Right ventricle myocardium inferior (tissue), 1 donor: ENCODE results near the gene CDH23. TPM values are rescaled to one million over a fixed set of nuclear protein-coding genes. Genes with fewer than 3 reads are reported as not detected.

Experiments used
- ATAC-seq: fragments of 200-7000 bp; cut with Tn5 transposase; one replicate; pipeline ENCODE4 v1.9.1; 2020; ENCODE audit warnings: mild to moderate bottlenecking, moderate library complexity
- DNase-seq: peaks from one replicate; pipeline ENCODE4 v3.0.0; 2021; ENCODE audit errors: missing footprints
- intact Hi-C: fragments of 100-400 bp; cut with DNase I; formaldehyde crosslinking; loops from one replicate; pipeline ENCODE4 v1.11.0; 2022
- total RNA-seq: library from RNA; stranded (reverse); fragmentation: NEBNext Ultra II Directional; extraction: Animal tissue kit (Norgen Biotek cat#: 25700); gene quantifications from one replicate; pipeline ENCODE4 v1.2.1, GENCODE V29; 2021
- donor health status: DM: no; HTN: yes; CAD: no; lungs with severe emphysema.

CDH23 gene
- total RNA-seq, 1 donor from 2014 or later, result 4.8 TPM

DNA sequence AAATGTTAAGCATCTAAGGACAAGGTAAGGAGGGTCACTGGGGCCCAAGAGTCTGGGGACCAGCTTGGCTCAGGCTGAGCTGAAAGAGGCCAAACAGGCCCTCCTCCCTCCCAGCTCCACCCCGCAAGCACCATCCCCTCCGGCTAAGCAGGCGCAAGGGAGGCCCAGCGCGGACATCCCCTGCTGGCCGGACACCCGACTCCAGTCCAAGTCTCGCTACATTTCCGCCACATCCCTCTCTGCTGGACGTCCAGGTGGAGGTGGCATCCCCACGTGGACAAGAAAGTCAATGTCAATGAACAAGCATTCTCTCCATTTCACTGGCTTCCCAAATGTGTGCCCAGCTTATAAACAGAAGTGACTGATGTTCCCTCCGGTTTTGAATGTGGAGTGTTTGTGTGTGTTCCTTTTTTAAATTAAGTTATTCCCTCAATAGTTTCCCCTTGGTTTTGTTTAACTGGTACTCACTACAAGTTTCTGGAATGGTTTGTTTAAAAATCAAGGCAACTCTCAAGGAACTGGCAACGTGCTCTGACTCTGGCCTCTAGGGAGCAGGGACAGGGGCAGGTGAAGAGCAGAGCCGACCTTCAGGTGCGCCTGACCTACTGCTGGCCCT is 418.9 kb downstream of the CDH23 start:
- intact Hi-C loops, result no loop called here
- DNase-seq, result no peak

GRCh38 chr10:71816421-71816851 is 419.7 kb downstream of the CDH23 start:
- intact Hi-C loops, result no loop called here
- DNase-seq (no peak), ATAC-seq (no peak)

More for the DNA sequence above, 418.9 kb downstream of the CDH23 start:
- ATAC-seq, result no peak

DNA sequence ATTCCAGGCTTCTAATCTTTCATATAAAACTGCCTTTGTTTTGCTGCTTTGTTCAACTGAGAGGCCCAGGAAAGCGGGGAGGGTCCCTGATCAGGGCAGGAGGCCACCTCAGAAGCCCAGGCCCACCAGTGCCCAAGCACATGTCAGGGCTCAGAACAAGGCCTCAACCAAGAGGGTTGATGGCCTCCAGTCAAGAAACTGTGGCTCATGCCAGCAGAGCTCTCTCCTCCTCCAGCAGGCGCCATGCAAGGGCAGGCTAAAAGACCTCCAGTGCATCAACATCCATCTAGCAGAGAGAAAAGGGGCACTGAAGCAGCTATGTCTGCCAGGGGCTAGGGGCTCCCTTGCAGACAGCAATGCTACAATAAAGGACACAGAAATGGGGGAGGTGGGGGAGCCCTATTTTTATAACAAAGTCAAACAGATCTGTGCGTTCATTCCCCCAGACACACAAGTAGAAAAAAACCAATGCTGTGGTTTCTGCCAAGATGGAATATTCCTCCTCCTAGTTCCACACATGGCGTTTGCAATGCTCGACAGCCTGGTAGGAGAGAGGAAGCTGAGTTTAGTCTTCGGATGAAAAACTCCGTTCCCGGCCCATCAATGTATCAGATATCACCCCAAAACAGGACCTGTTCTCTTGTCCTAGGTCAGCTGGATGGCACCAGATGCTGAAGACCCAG is 420.4 kb downstream of the CDH23 start:
- intact Hi-C loops, result no loop called here
- no peak for DNase-seq
- no peak for ATAC-seq

DNA sequence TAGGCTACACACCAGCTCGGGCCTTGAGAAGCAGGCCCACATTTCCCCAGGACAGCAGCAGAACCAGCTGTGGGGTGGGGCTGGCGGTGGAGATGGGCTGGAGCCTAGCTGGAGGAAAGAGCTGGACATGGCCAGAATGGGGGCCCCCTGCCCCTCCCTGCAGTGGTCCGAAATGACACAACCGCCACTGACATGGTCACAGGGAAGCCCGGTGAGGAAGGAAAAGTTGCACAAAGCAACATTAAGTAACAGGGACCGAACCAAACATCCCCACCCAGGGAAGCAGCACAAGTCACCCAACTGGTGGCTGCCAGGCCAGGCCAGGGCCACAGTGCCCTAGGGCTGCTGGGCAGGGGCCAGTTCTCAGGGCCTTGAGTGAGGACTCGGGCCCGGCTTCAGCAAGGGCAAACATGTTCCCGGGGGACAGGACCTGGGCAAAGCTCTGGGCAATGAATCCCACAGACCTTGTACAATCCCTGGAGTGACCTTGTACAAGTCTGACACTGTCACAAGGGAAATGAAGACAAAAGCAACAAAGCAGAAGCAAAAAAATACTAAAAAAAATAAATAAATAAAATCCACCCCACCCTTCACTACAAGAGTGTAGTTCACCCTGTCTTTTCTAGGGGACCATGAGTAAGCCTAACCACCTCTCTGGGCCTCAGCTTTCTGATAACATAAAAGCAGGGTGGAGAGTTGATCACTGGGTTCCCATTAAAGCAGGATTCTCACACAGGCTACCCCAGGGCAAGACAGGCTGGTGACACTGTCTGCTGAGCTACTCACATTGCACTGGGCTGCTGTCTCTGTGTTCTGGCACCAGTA is 421.3 kb downstream of the CDH23 start:
- ATAC-seq (peak; percentile 77), DNase-seq (peak; percentile 89)
- intact Hi-C loops, result no loop called here

DNA sequence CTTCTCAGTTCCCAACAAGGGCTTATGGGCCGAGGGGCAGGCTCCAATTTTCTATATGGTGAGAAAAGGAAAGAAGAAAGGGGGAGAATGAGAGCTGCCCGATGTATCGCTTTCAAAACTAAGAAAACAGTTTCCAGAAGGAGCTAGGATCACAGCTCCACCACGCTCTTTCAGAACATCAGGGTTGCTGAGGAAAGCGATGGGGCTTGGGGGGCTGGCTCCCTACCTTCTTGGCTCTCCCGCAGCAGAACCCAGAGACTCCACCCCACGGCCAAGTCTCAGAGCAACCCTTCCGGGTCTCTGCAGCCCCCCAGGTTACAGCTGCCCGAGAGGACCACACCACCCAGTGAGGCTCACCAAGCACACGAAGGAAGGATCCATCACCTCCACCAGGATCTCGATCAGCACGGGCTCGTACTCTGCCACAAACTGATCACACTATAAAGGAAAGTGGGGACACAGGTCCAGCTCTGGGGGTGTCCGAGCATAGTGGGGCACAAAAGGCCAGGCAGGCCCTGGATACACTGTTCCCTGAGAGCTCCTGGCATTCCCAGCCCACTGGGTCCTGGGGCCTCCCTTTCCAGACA is 422.0 kb downstream of the CDH23 start:
- intact Hi-C loops, result no loop called here
- DNase-seq, result no peak
- no peak for ATAC-seq

GRCh38 chr10:71819441-71819861 is 422.7 kb downstream of the CDH23 start:
- intact Hi-C loops, result no loop called here
- DNase-seq, result no peak

GRCh38 chr10:71819985-71820384 is 423.3 kb downstream of the CDH23 start:
- no peak for DNase-seq
- intact Hi-C loops, result no loop called here
- ATAC-seq, result no peak

More at GRCh38 chr10:71819441-71819861, 422.7 kb downstream of the CDH23 start:
- no peak for ATAC-seq

GRCh38 chr10:71820966-71821365 is 424.2 kb downstream of the CDH23 start:
- no peak for DNase-seq
- ATAC-seq, result no peak
- intact Hi-C loops, result no loop called here

DNA sequence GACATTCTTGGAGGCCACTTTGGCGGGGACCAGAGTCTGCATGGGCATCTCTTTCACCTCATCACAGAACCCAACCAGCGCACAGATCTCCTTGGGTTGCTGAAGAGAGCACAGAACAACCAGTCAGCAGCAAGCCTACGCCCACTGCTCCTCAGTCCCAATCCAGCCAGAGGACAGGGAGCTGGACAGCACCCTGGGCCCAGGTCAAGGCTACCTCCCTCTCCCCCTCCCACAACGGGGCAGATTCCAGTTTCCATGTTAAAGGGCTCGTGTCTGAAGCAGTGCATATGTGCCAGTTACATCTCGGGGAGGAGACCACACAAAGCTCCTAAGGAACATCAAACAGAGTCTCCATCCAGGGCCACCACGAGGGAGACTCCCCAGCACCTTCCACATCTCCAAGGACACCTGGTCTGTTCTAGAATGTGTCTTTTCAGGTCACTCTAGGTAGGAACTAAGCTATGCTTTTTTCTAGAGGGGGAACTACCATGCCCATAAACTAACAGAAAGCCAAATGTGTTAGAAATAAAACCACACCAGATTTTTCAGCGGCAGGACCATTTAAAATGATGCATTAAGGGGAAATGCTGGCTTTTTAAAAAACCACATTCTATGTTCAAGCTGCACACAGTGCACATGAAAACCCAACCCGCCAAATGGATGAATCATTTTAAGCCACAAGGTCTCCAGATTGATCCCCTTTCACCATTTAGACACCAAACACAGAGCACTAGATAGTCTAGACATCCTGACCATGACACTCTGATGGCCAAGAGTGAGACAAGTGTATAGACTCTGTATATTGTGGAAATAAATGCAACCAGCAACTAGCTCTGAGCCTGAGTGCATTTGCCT is 425.4 kb downstream of the CDH23 start:
- ATAC-seq (no peak), DNase-seq (no peak)
- intact Hi-C loops, result no loop called here

DNA sequence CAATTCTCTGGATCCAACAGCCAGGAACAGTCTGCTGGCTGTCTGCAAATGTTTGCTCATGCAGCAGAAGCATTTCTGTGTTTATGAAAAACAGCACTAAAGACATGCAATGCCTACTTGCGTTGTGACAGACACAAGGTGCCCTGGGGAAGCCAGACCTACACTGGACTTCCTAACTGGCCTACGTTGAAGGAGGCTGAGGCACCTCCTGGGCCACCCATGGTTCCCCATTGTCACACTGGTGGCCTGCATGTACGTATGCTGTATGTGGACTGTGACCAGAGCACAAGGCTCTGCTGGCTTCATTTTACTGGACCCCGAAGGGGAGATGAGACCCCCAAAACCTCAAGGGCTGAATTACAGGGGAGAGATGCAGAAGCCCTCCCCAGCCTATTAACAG is 426.6 kb downstream of the CDH23 start:
- intact Hi-C loops, result no loop called here
- DNase-seq (no peak), ATAC-seq (no peak)

- intact Hi-C loops, result no loop called here
- DNase-seq (no peak), ATAC-seq (no peak)
Observed at GRCh38 chr10:71824333-71824732, 427.6 kb downstream of the CDH23 start.

- no peak for ATAC-seq
- DNase-seq, result no peak
- intact Hi-C loops, result no loop called here
Observed at GRCh38 chr10:71825217-71825616, 428.5 kb downstream of the CDH23 start.

DNA sequence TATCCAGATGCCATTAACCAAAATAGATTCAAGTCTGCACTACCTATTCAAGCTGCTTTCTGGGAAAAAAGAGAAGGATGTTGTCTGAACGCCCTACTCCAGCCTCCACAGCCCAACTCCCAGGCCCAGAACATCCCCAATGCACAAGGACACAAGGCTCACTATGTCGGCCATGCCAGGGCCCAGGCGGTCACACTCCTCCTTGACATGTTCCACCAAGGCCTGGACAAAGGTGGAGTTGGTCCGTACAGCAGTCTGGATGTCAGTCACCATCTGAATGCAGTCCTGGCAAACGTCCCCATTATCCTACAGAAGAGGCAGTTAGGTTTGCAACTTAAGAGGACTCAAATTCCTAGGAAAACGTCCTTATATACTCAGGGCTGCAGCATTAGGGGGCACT is 431.1 kb downstream of the CDH23 start:
- intact Hi-C loops, result no loop called here
- no peak for DNase-seq
- ATAC-seq, result no peak

- DNase-seq (no peak), ATAC-seq (no peak)
- intact Hi-C loops, result no loop called here
Observed at GRCh38 chr10:71828702-71829101, 432.0 kb downstream of the CDH23 start.

- intact Hi-C loops, result no loop called here
- ATAC-seq, result peak; percentile 48
- peak; percentile 79 for DNase-seq
Observed at GRCh38 chr10:71829171-71829570, 432.5 kb downstream of the CDH23 start.

DNA sequence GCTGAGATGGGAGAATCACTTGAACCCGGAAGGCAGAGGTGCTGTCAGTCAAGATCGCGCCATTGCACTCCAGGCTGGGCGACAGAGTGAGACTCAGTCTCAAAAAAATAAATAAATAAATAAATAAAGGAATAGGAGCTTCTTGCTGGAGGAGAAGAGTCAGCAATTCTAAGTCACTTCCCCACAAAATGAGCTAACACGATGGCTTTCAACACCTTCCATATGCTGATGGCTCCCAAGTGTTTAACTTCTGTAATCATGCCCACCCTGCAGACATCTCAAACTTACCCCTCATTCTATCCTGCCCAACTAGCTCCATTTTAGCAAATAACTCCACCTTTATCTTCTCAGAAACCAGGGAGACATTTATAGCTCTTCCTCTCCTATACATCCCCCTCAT is 433.2 kb downstream of the CDH23 start:
- ATAC-seq (no peak), DNase-seq (no peak)
- intact Hi-C loops, result loop anchor here (10.0 kb wide), 1 partner anchor 65 kb away; no protein-coding TSS in a partner anchor

GRCh38 chr10:71830726-71831125 is 434.0 kb downstream of the CDH23 start:
- intact Hi-C loops, result loop anchor here (10.0 kb wide), 1 partner anchor 64 kb away; no protein-coding TSS in a partner anchor
- no peak for ATAC-seq

More at GRCh38 chr10:71830726-71831125, 434.0 kb downstream of the CDH23 start:
- no peak for DNase-seq
